H1 (cell line): ENCODE data around the gene LRRC27. TPM values are rescaled to one million over a fixed set of nuclear protein-coding genes. Genes with fewer than 3 reads are reported as not detected.

Experiments used
- CTCF ChIA-PET: fragments of 300-600 bp; sonication (Branson Sonifier 250); formaldehyde crosslinking; loops from one replicate; lab custom pipeline; 2021; ENCODE audit not compliant: partially characterized antibody; lab: Charles Lee
- POLR2A ChIA-PET: fragments of 300-600 bp; sonication (Branson Sonifier 250); formaldehyde crosslinking; loops from one replicate; lab custom pipeline; 2021; ENCODE audit warnings: inconsistent platforms; ENCODE audit not compliant: partially characterized antibody; lab: Charles Lee
- DNase-seq, 2 experiments: peaks; one replicate each; pipeline versions ENCODE4 v3.0.0 to v3.0.0-alpha.2; 2010 to 2022; ENCODE audit warnings: low spot score in 2 of 2, low read depth in 1 of 2, mixed read lengths in 1 of 2
- FAIRE-seq: peaks from 2 replicates; lab custom pipeline; 2011; peaks lifted over from hg19 to GRCh38; lab: Jason Lieb, UNC
- H2AFZ ChIP-seq: 2 replicates; pipeline ENCODE4 v1.8.1; 2012; ENCODE audit warnings: low read length, inconsistent platforms
- H2AK5ac ChIP-seq: 2 replicates; pipeline ENCODE4 v1.6.1; 2013; ENCODE audit warnings: low read depth, low read length
- H2BK120ac ChIP-seq: replicated peaks from 2 replicates; pipeline ENCODE3; 2013; ENCODE audit warnings: low read depth, low read length, inconsistent platforms
- H2BK12ac ChIP-seq: 2 replicates; pipeline ENCODE4 v1.6.1; 2013; ENCODE audit warnings: low read depth, low read length
- H2BK15ac ChIP-seq: 2 replicates; pipeline ENCODE4 v1.6.1; 2013; ENCODE audit warnings: low read length
- H2BK20ac ChIP-seq: 2 replicates; pipeline ENCODE4 v1.6.1; 2013; ENCODE audit warnings: low read length
- H2BK5ac ChIP-seq: 2 replicates; pipeline ENCODE4 v1.6.1; 2013; ENCODE audit warnings: low read depth, low read length
- H3K14ac ChIP-seq: 2 replicates; pipeline ENCODE4 v1.6.1; 2013; ENCODE audit warnings: inconsistent platforms; ENCODE audit not compliant: insufficient read length
- H3K18ac ChIP-seq: 2 replicates; pipeline ENCODE4 v1.6.1; 2013; ENCODE audit warnings: low read length; ENCODE audit errors: extremely low read depth
- H3K23ac ChIP-seq: 2 replicates; pipeline ENCODE4 v1.6.1; 2013; ENCODE audit warnings: inconsistent platforms; ENCODE audit not compliant: insufficient read length
- H3K23me2 ChIP-seq: 2 replicates; pipeline ENCODE4 v1.6.1; 2013; ENCODE audit warnings: low read depth, low read length
- H3K27ac ChIP-seq: 2 replicates; pipeline ENCODE4 v1.6.1; 2011; ENCODE audit warnings: low read depth, low read length, inconsistent platforms
- H3K27me3 ChIP-seq, 4 experiments: replicated peaks in 1 of 4; 1 replicate in 1 of 4; 2 replicates in 3 of 4; pipeline versions ENCODE4 v1.6.1 to v1.8.1; 2011 to 2013; ENCODE audit warnings: low read length in 3 of 4, mild to moderate bottlenecking in 3 of 4, inconsistent platforms in 2 of 4, mixed read lengths in 2 of 4, moderate library complexity in 1 of 4; ENCODE audit not compliant: control insufficient read depth in 3 of 4, insufficient read depth in 3 of 4; ENCODE audit errors: extremely low read depth in 1 of 4
- H3K36me3 ChIP-seq, 4 experiments: 2 replicates each; pipeline versions ENCODE4 v1.6.1 to v1.8.1; 2011 to 2013; ENCODE audit warnings: mild to moderate bottlenecking in 4 of 4, low read length in 3 of 4, moderate library complexity in 2 of 4, control low read depth in 1 of 4, inconsistent platforms in 1 of 4; ENCODE audit not compliant: insufficient read depth in 4 of 4, control insufficient read depth in 2 of 4
- H3K4ac ChIP-seq: replicated peaks from 2 replicates; pipeline ENCODE3; 2013; ENCODE audit warnings: low read length, low read depth, mixed read lengths, inconsistent platforms; ENCODE audit not compliant: insufficient read length
- H3K4me1 ChIP-seq, 4 experiments: replicated peaks in 1 of 4; 1 replicate in 1 of 4; 2 replicates in 3 of 4; pipeline versions ENCODE4 v1.6.1 to v1.8.1; 2011 to 2013; ENCODE audit warnings: low read length in 3 of 4, inconsistent platforms in 2 of 4, mixed read lengths in 1 of 4; ENCODE audit not compliant: insufficient read depth in 4 of 4, control insufficient read depth in 3 of 4
- H3K4me2 ChIP-seq, 2 experiments: 2 replicates each; pipeline versions ENCODE4 v1.6.1 to v1.8.1; 2011 to 2013; ENCODE audit warnings: low read depth in 2 of 2, low read length in 2 of 2, control low read depth in 1 of 2, inconsistent platforms in 1 of 2, mild to moderate bottlenecking in 1 of 2; ENCODE audit not compliant: insufficient read depth in 1 of 2
- H3K4me3 ChIP-seq, 4 experiments: fragments of 200-600, 300-600 bp in 1 of 4; sonication (generic), shearing (Covaris generic), sonication (Bioruptor Twin) in 1 of 4; 2 replicates each; pipeline versions ENCODE4 v1.5.1 to v1.8.1; 2011 to 2016; ENCODE audit warnings: low read length in 4 of 4, low read depth in 3 of 4, control low read depth in 2 of 4, inconsistent platforms in 2 of 4, mild to moderate bottlenecking in 2 of 4, mixed read lengths in 1 of 4, moderate library complexity in 1 of 4; ENCODE audit not compliant: insufficient read depth in 2 of 4; ENCODE audit errors: extremely low read depth in 1 of 4
- H3K56ac ChIP-seq: replicated peaks from 2 replicates; pipeline ENCODE3; 2013; ENCODE audit warnings: low read depth, mild to moderate bottlenecking, mixed read lengths, low read length, inconsistent platforms; ENCODE audit not compliant: insufficient read length
- H3K79me1 ChIP-seq: 2 replicates; pipeline ENCODE4 v1.6.1; 2013; ENCODE audit warnings: low read depth, low read length, control low read depth
- H3K79me2 ChIP-seq, 2 experiments: 2 replicates each; pipeline versions ENCODE4 v1.6.1 to v1.8.1; 2012 to 2013; ENCODE audit warnings: low read length in 2 of 2, mild to moderate bottlenecking in 2 of 2, inconsistent platforms in 1 of 2; ENCODE audit not compliant: insufficient read depth in 2 of 2, control insufficient read depth in 1 of 2
- H3K9ac ChIP-seq, 4 experiments: replicated peaks in 1 of 4; 1 replicate in 1 of 4; 2 replicates in 3 of 4; pipeline versions ENCODE4 v1.6.1 to v1.8.1; 2011 to 2013; ENCODE audit warnings: low read depth in 3 of 4, low read length in 3 of 4, control low read depth in 2 of 4, mild to moderate bottlenecking in 2 of 4, moderate library complexity in 2 of 4, inconsistent platforms in 1 of 4; ENCODE audit errors: extremely low read depth in 1 of 4
- H3K9me3 ChIP-seq, 2 experiments: 2 replicates each; pipeline versions ENCODE4 v1.6.1 to v1.8.1; 2012 to 2013; ENCODE audit warnings: mild to moderate bottlenecking in 2 of 2, moderate library complexity in 2 of 2, control low read depth in 1 of 2, inconsistent platforms in 1 of 2, low read depth in 1 of 2, low read length in 1 of 2, mixed read lengths in 1 of 2; ENCODE audit not compliant: insufficient read depth in 2 of 2
- H4K20me1 ChIP-seq, 2 experiments: replicated peaks in 1 of 2; 2 replicates each; pipeline versions ENCODE3 to v1.8.1; 2011 to 2013; ENCODE audit warnings: inconsistent platforms in 2 of 2, low read length in 2 of 2, mild to moderate bottlenecking in 1 of 2; ENCODE audit not compliant: insufficient read depth in 2 of 2, control insufficient read depth in 1 of 2
- H4K5ac ChIP-seq: 2 replicates; pipeline ENCODE4 v1.6.1; 2013; ENCODE audit warnings: low read length, low read depth, mixed read lengths, inconsistent platforms; ENCODE audit not compliant: insufficient read length
- H4K8ac ChIP-seq: 2 replicates; pipeline ENCODE4 v1.8.0; 2013; ENCODE audit warnings: mild to moderate bottlenecking, moderate library complexity, low read length, inconsistent platforms; ENCODE audit not compliant: insufficient read depth; ENCODE audit errors: extremely low read depth
- H4K91ac ChIP-seq: replicated peaks from 2 replicates; pipeline ENCODE3; 2013; ENCODE audit warnings: low read length, mixed read lengths, inconsistent platforms; ENCODE audit not compliant: insufficient read length
- EP300 ChIP-seq, 2 experiments: IDR thresholded peaks; 1 replicate in 1 of 2; 2 replicates in 1 of 2; pipeline ENCODE4 v1.6.1; 2011 to 2012; ENCODE audit warnings: low read depth in 2 of 2, low read length in 2 of 2, mild to moderate bottlenecking in 2 of 2, borderline replicate concordance in 1 of 2, inconsistent platforms in 1 of 2, moderate library complexity in 1 of 2
- whole genome bisulfite sequencing, 2 experiments: shearing (Covaris generic) in 1 of 2; methylation state at CpG; one replicate each; pipeline versions ENCODE4 v1.1.6 to v1.1.7; 2013 to 2015; ENCODE audit warnings: low lambda C conversion rate in 2 of 2, mixed read lengths in 2 of 2, inconsistent platforms in 1 of 2, low coverage in 1 of 2, missing lambda C conversion rate in 1 of 2; ENCODE audit not compliant: insufficient replicate concordance in 2 of 2, insufficient coverage in 1 of 2, insufficient read length in 1 of 2; ENCODE audit errors: extremely low coverage in 1 of 2, missing lambda C conversion rate in 1 of 2; 5-methylcytosine and 5-hydroxymethylcytosine counted together
- polyA plus RNA-seq, 7 experiments: library from polyadenylated mRNA; depleted of rRNA in 3 of 7; stranded (reverse) in 5 of 7; unstranded in 2 of 7; fragments of >200 nt in 5 of 7; fragments of 200-250 nt in 2 of 7; gene quantifications; 1 replicate in 5 of 7; 2 replicates in 1 of 7; 4 replicates in 1 of 7; pipeline versions ENCODE4 v1.2.1 to v1.2.3, GENCODE V29; 2011 to 2013; ENCODE audit warnings: missing spikeins in 2 of 7, mixed read lengths in 2 of 7
- total RNA-seq: library from RNA; stranded (reverse); fragmentation: NEBNext Ultra II Directional; extraction: Animal tissue kit (Norgen Biotek cat#: 25700); gene quantifications from 2 replicates; pipeline ENCODE4 v1.2.1, GENCODE V29; 2021

The LRRC27 gene
- total and polyA plus RNA-seq, 2 of the 8 experiments (the other 6 are each of a cell fraction or from before 2014, with no cell fraction given), result 1.2 to 3.8 TPM

GRCh38 chr10:132383751-132384196 lies 51.8 kb downstream of the LRRC27 start:
- H3K27ac ChIP-seq, result no peak overlapping the region
- no peak overlapping the region for H2AFZ ChIP-seq
- H3K14ac ChIP-seq, result no peak overlapping the region
- WGBS, 2 experiments, result 89% methylated on average over 12 of the region's 13 CpGs; no CpG with 5 or more reads in 1 of the 2 experiments
- no peak overlapping the region for H3K4me3 ChIP-seq
- no peak overlapping the region for H3K18ac ChIP-seq
- H3K4me2 ChIP-seq, result no peak overlapping the region
- H3K9me3 ChIP-seq, result no peaks in the 10 kb centered on the region
- H3K79me1 ChIP-seq, result no peaks in the 10 kb centered on the region
- ChIA-PET POLR2A (interaction anchor here (0.9 kb wide), 1 partner anchor 62 kb away, joined by 3 read pairs; no protein-coding TSS in a partner anchor), CTCF (interaction anchor here (0.6 to 2.3 kb wide), 6 partner anchors 11 to 253 kb away, joined by 3 to 9 read pairs (median 4); no protein-coding TSS in a partner anchor)
- H3K4me1 ChIP-seq, result peaks cover 0 to under 1% (median under 1%) of the 10 kb centered on the region in 4 experiments; a peak in 2 of 7 replicates
- no peaks in the 10 kb centered on the region for H4K20me1 ChIP-seq
- no peaks in the 10 kb centered on the region for H3K23me2 ChIP-seq
- peak overlapping the region; percentile 35 for H4K8ac ChIP-seq
- H3K36me3 ChIP-seq, result no peaks in the 10 kb centered on the region
- no peak overlapping the region for H4K91ac ChIP-seq
- H3K9ac ChIP-seq, result no peak overlapping the region
- DNase-seq (no peak), FAIRE-seq (no peak)
- no peak overlapping the region for H2BK15ac ChIP-seq
- no peak overlapping the region for H3K23ac ChIP-seq
- H2BK20ac ChIP-seq, result no peak overlapping the region
- no peaks in the 10 kb centered on the region for H3K79me2 ChIP-seq
- H4K5ac ChIP-seq, result no peak overlapping the region
- H2AK5ac ChIP-seq, result no peak overlapping the region
- no peak overlapping the region for H2BK12ac ChIP-seq
- no peak overlapping the region for H3K4ac ChIP-seq
- no peaks in the 10 kb centered on the region for H3K27me3 ChIP-seq
- no peak overlapping the region for H3K56ac ChIP-seq
- H2BK5ac ChIP-seq, result no peak overlapping the region
- no peak overlapping the region for H2BK120ac ChIP-seq
- no peak for TF ChIP-seq EP300 (IDR thresholded peaks at IDR 0.05; ENCODE audit: borderline replicate concordance in 1 of 2, low read depth in 2 of 2, low read length in 2 of 2)
